Fibroblast of lung (primary cell): Measurements from ENCODE around the gene GABPA. TPM values are rescaled to one million over a fixed set of nuclear protein-coding genes. Genes with fewer than 3 reads are reported as not detected.

Source experiments
- DNase-seq, 2 donors: peaks; one replicate each; pipeline versions ENCODE4 v3.0.0 to v3.0.0-alpha.2; 2010; ENCODE audit warnings: low read depth in 2 of 2
- H2AFZ ChIP-seq: 2 replicates; pipeline ENCODE4 v1.5.1; 2012; ENCODE audit warnings: low read length, control low read depth, inconsistent platforms
- H3K27ac ChIP-seq: 2 replicates; pipeline ENCODE4 v1.5.1; 2011; ENCODE audit warnings: low read length, control low read depth; ENCODE audit not compliant: insufficient read depth
- H3K27me3 ChIP-seq: 2 replicates; pipeline ENCODE4 v1.5.1; 2011; ENCODE audit warnings: mild to moderate bottlenecking, low read length; ENCODE audit not compliant: control insufficient read depth, insufficient read depth
- H3K36me3 ChIP-seq: 2 replicates; pipeline ENCODE4 v1.5.1; 2011; ENCODE audit warnings: low read length; ENCODE audit not compliant: control insufficient read depth, insufficient read depth
- H3K4me1 ChIP-seq: 2 replicates; pipeline ENCODE4 v1.5.1; 2011; ENCODE audit warnings: low read length; ENCODE audit not compliant: control insufficient read depth, insufficient read depth; ENCODE audit errors: extremely low read depth
- H3K4me2 ChIP-seq: 2 replicates; pipeline ENCODE4 v1.5.1; 2011; ENCODE audit warnings: low read length, control low read depth; ENCODE audit not compliant: insufficient read depth; ENCODE audit errors: extremely low read depth
- H3K4me3 ChIP-seq, 4 experiments: fragments of 200-600 bp in 1 of 4; sonication (generic) in 1 of 4; replicated peaks in 1 of 4; 2 replicates each; pipeline ENCODE4 v1.5.1; 2011 to 2016; ENCODE audit warnings: low read length in 4 of 4, low read depth in 3 of 4, mild to moderate bottlenecking in 3 of 4, control low read depth in 2 of 4, inconsistent platforms in 1 of 4, mixed read lengths in 1 of 4; ENCODE audit not compliant: insufficient read depth in 1 of 4; ENCODE audit errors: control extremely low read depth in 1 of 4
- H3K79me2 ChIP-seq: 2 replicates; pipeline ENCODE4 v1.5.1; 2012; ENCODE audit warnings: mild to moderate bottlenecking, low read length, inconsistent platforms; ENCODE audit not compliant: control insufficient read depth, insufficient read depth
- H3K9ac ChIP-seq: 2 replicates; pipeline ENCODE4 v1.5.1; 2011; ENCODE audit warnings: mild to moderate bottlenecking, low read length, control low read depth; ENCODE audit not compliant: insufficient read depth
- H3K9me3 ChIP-seq: 2 replicates; pipeline ENCODE4 v1.5.1; 2012; ENCODE audit warnings: low read depth, low read length; ENCODE audit not compliant: control insufficient read depth, insufficient read depth
- H4K20me1 ChIP-seq: 2 replicates; pipeline ENCODE4 v1.5.1; 2011; ENCODE audit warnings: low read length; ENCODE audit not compliant: control insufficient read depth, insufficient read depth; ENCODE audit errors: extremely low read depth
- CTCF ChIP-seq, 2 donors: IDR thresholded peaks in 1 of 2; conservative IDR thresholded peaks in 1 of 2; 1 replicate in 1 of 2; 2 replicates in 1 of 2; pipeline ENCODE4 v1.5.1; 2011 to 2012; ENCODE audit warnings: low read length in 2 of 2, control low read depth in 1 of 2, inconsistent platforms in 1 of 2, low read depth in 1 of 2, mild to moderate bottlenecking in 1 of 2
- EZH2 ChIP-seq: IDR thresholded peaks from 2 replicates; pipeline ENCODE4 v1.5.1; 2012; ENCODE audit warnings: low read length, control low read depth, mild to moderate bottlenecking; ENCODE audit errors: missing control alignments
- polyA plus RNA-seq, 2 donors: library from polyadenylated mRNA; depleted of rRNA in 1 of 2; stranded (reverse) in 1 of 2; unstranded in 1 of 2; fragments of >200 nt; gene quantifications; 2 replicates each; pipeline ENCODE4 v1.2.1, GENCODE V29; 2011 to 2012; ENCODE audit warnings: missing spikeins in 1 of 2
- total RNA-seq: library from RNA; depleted of rRNA; stranded (reverse); fragments of >200 nt; gene quantifications from 2 replicates; pipeline ENCODE4 v1.2.1, GENCODE V29; 2014

GABPA gene
- total and polyA plus RNA-seq, 2 donors (not counting 1 experiment from before 2014, with no cell fraction given), result 20.5 to 28.6 TPM

- Histone ChIP-seq H4K20me1 (no peaks in the 10 kb centered on the region), H3K9ac (no peak overlapping the region), H3K4me1 (no peaks in the 10 kb centered on the region), H3K27ac (no peak overlapping the region), H2AFZ (no peak overlapping the region), H3K79me2 (no peaks in the 10 kb centered on the region), H3K27me3 (no peaks in the 10 kb centered on the region), H3K9me3 (no peaks in the 10 kb centered on the region), H3K4me3 (no peak overlapping the region), H3K36me3 (no peaks in the 10 kb centered on the region), H3K4me2 (no peak overlapping the region)
- DNase-seq, result no peak
- TF ChIP-seq CTCF (conservative IDR thresholded peaks at IDR 0.05 in 1 of 2, IDR thresholded peaks at IDR 0.05 in 1 of 2; ENCODE audit: low read depth in 1 of 2, low read length in 2 of 2) (no peak), EZH2 (no peak)
Observed at GRCh38 chr21:25791319-25791718, 56.5 kb downstream of the GABPA start.

- peak; percentile 60 to 85 for DNase-seq
- no peak overlapping the region for H3K27ac ChIP-seq
Observed at GRCh38 chr21:25801217-25802014, 66.6 kb downstream of the GABPA start.

GRCh38 chr21:25806060-25806459 lies 71.3 kb downstream of the GABPA start:
- Histone ChIP-seq H3K27ac (no peak overlapping the region), H3K27me3 (no peaks in the 10 kb centered on the region), H3K9me3 (no peaks in the 10 kb centered on the region), H3K36me3 (no peaks in the 10 kb centered on the region), H4K20me1 (no peaks in the 10 kb centered on the region), H2AFZ (no peak overlapping the region), H3K4me2 (no peak overlapping the region), H3K4me3 (no peak overlapping the region), H3K79me2 (no peaks in the 10 kb centered on the region), H3K9ac (no peak overlapping the region), H3K4me1 (no peaks in the 10 kb centered on the region)
- TF ChIP-seq CTCF (conservative IDR thresholded peaks at IDR 0.05 in 1 of 2, IDR thresholded peaks at IDR 0.05 in 1 of 2; ENCODE audit: low read depth in 1 of 2, low read length in 2 of 2), result no peak
- TF ChIP-seq EZH2, result no peak
- DNase-seq, result no peak

More at GRCh38 chr21:25801217-25802014, 66.6 kb downstream of the GABPA start:
- Histone ChIP-seq H3K27me3 (no peaks in the 10 kb centered on the region), H3K4me3 (peak overlapping the region in 1 of 4 experiments; percentile 5), H4K20me1 (no peaks in the 10 kb centered on the region), H3K79me2 (no peaks in the 10 kb centered on the region), H3K9me3 (no peaks in the 10 kb centered on the region), H3K4me1 (no peaks in the 10 kb centered on the region), H3K4me2 (peak overlapping the region; percentile 79), H3K36me3 (no peaks in the 10 kb centered on the region), H3K9ac (no peak overlapping the region), H2AFZ (peak overlapping the region; percentile 70)
- TF ChIP-seq CTCF (conservative IDR thresholded peaks at IDR 0.05 in 1 of 2, IDR thresholded peaks at IDR 0.05 in 1 of 2; ENCODE audit: low read depth in 1 of 2, low read length in 2 of 2), result peak; percentile 97 to 99
- TF ChIP-seq EZH2, result no peak
